B cell (primary cell): ENCODE data around the gene ARHGAP45. TPM values are rescaled to one million over a fixed set of nuclear protein-coding genes. Genes with fewer than 3 reads are reported as not detected.

Source experiments
- ATAC-seq: fragments of 200-7000 bp; cut with Tn5 transposase; one replicate; pipeline ENCODE4 v1.10.0; 2021; ENCODE audit warnings: low read depth, mild to moderate bottlenecking, moderate number of reproducible peaks, moderate library complexity
- CTCF ChIA-PET: fragments of 350-600 bp; sonication (Branson Sonifier 250); formaldehyde crosslinking; loops from one replicate; lab custom pipeline; 2021; ENCODE audit warnings: antibody characterized with exemption, inconsistent platforms; lab: Charles Lee
- POLR2A ChIA-PET: fragments of 350-600 bp; sonication (Branson Sonifier 250); formaldehyde crosslinking; loops from one replicate; lab custom pipeline; 2021; ENCODE audit warnings: antibody characterized with exemption; lab: Charles Lee
- DNase-seq: peaks from one replicate; pipeline ENCODE4 v3.0.0; 2013
- H2AFZ ChIP-seq: 2 replicates; pipeline ENCODE4 v1.6.1; 2012; ENCODE audit warnings: mild to moderate bottlenecking, low read depth, low read length; ENCODE audit not compliant: insufficient read depth, poor library complexity, severe bottlenecking
- H3K27ac ChIP-seq, 2 donors: 1 replicate in 1 of 2; 2 replicates in 1 of 2; pipeline ENCODE4 v1.5.1; 2012 to 2013; ENCODE audit warnings: low read length in 2 of 2, mild to moderate bottlenecking in 2 of 2, moderate library complexity in 1 of 2
- H3K27me3 ChIP-seq, 4 experiments: fragments of 200-600 bp in 1 of 4; sonication (generic) in 1 of 4; replicated peaks in 1 of 4; 1 replicate in 2 of 4; 2 replicates in 2 of 4; pipeline versions ENCODE4 v1.6.1 to v1.7.0; 2013 to 2016; ENCODE audit warnings: low read length in 3 of 4, mild to moderate bottlenecking in 2 of 4, mixed read lengths in 1 of 4, moderate library complexity in 1 of 4; ENCODE audit not compliant: insufficient read depth in 4 of 4, control insufficient read depth in 3 of 4; ENCODE audit errors: control extremely low read depth in 1 of 4
- H3K36me3 ChIP-seq, 2 experiments: replicated peaks in 1 of 2; 1 replicate in 1 of 2; 2 replicates in 1 of 2; pipeline versions ENCODE4 v1.6.1 to v1.7.1; 2013; ENCODE audit warnings: low read length in 1 of 2; ENCODE audit not compliant: insufficient read depth in 2 of 2, control insufficient read depth in 1 of 2; ENCODE audit errors: control extremely low read depth in 1 of 2, extremely low read depth in 1 of 2
- H3K4me1 ChIP-seq, 2 donors: fragments of 200-600 bp in 1 of 2; sonication (generic) in 1 of 2; 1 replicate in 1 of 2; 2 replicates in 1 of 2; pipeline versions ENCODE4 v1.5.1 to v1.6.1; 2013 to 2017; ENCODE audit warnings: low read length in 2 of 2; ENCODE audit not compliant: control insufficient read depth in 2 of 2, insufficient read depth in 2 of 2
- H3K4me2 ChIP-seq: replicated peaks from 2 replicates; pipeline ENCODE3; 2012; ENCODE audit warnings: mild to moderate bottlenecking, low read depth, low read length; ENCODE audit not compliant: poor library complexity, severe bottlenecking
- H3K4me3 ChIP-seq, 5 experiments: fragments of 200-600 bp in 1 of 5; sonication (generic) in 1 of 5; 1 replicate in 3 of 5; 2 replicates in 2 of 5; pipeline versions ENCODE4 v1.5.1 to v1.7.0; 2011 to 2016; ENCODE audit warnings: low read length in 4 of 5, mild to moderate bottlenecking in 4 of 5, low read depth in 2 of 5, control low read depth in 1 of 5, moderate library complexity in 1 of 5; ENCODE audit not compliant: insufficient read depth in 1 of 5; ENCODE audit errors: control extremely low read depth in 1 of 5, extremely low read depth in 1 of 5
- H3K79me2 ChIP-seq: fragments of 200-600 bp; sonication (generic); one replicate; pipeline ENCODE4 v1.6.0; 2016; ENCODE audit warnings: low read length; ENCODE audit not compliant: control insufficient read depth, insufficient read depth
- H3K9ac ChIP-seq: fragments of 200-600 bp; sonication (generic); 2 replicates; pipeline ENCODE4 v1.6.1; 2017; ENCODE audit warnings: mild to moderate bottlenecking, low read length, moderate library complexity
- H3K9me3 ChIP-seq, 3 donors: one replicate each; pipeline versions ENCODE4 v1.6.1 to v1.7.1; 2013; ENCODE audit warnings: low read length in 2 of 3; ENCODE audit not compliant: control insufficient read depth in 2 of 3, insufficient read depth in 1 of 3; ENCODE audit errors: control extremely low read depth in 1 of 3
- H4K20me1 ChIP-seq: 2 replicates; pipeline ENCODE4 v1.6.0; 2012; ENCODE audit warnings: mild to moderate bottlenecking, low read length; ENCODE audit not compliant: insufficient read depth, control insufficient read depth, poor library complexity, severe bottlenecking
- H3K27ac Mint-ChIP-seq: one replicate; pipeline ENCODE4 v1.8.0; 2021; ENCODE audit warnings: mixed read lengths
- H3K27me3 Mint-ChIP-seq: one replicate; pipeline ENCODE4 v1.8.0; 2021; ENCODE audit warnings: mixed read lengths
- H3K4me1 Mint-ChIP-seq: one replicate; pipeline ENCODE4 v1.8.0; 2021; ENCODE audit warnings: mixed read lengths
- H3K4me3 Mint-ChIP-seq: one replicate; pipeline ENCODE4 v1.8.0; 2021; ENCODE audit warnings: mixed read lengths
- H3K9me3 Mint-ChIP-seq: one replicate; pipeline ENCODE4 v1.8.0; 2022; ENCODE audit warnings: mixed read lengths; ENCODE audit not compliant: insufficient read depth
- EZH2 ChIP-seq: IDR thresholded peaks from 2 replicates; pipeline ENCODE4 v1.6.1; 2012; ENCODE audit warnings: borderline replicate concordance, low read depth, mild to moderate bottlenecking, moderate library complexity, low read length; ENCODE audit not compliant: insufficient read depth, poor library complexity, severe bottlenecking
- WGBS: methylation state at CpG from one replicate; pipeline ENCODE4 v1.1.5; 2013; ENCODE audit warnings: missing lambda C conversion rate; ENCODE audit not compliant: insufficient coverage; 5-methylcytosine and 5-hydroxymethylcytosine counted together
- intact Hi-C: fragments of 100-400 bp; cut with micrococcal nuclease; formaldehyde crosslinking; loops from one replicate; pipeline ENCODE4 v1.10.0; 2022
- polyA plus RNA-seq: library from polyadenylated mRNA; depleted of rRNA; stranded (reverse); fragments of >200 nt; gene quantifications from 2 replicates; pipeline ENCODE4 v1.2.3, GENCODE V29; 2012
- total RNA-seq, 2 donors: library from RNA; stranded (reverse); fragments of 120-200 nt in 1 of 2; gene quantifications; 1 replicate in 1 of 2; 2 replicates in 1 of 2; pipeline versions ENCODE4 v1.2.3 to v1.2.4, GENCODE V29; 2013 to 2022
- TF ChIP-seq, protein P1 (sequence below): fragments of 200-600 bp; IDR thresholded peaks from one replicate; pipeline ENCODE4 v1.8.0; 2022; ENCODE audit warnings: antibody characterized with exemption, mild to moderate bottlenecking

ARHGAP45 gene
- total and polyA plus RNA-seq, 2 donors (not counting 1 experiment from before 2014, with no cell fraction given), result 488 to 490 TPM

DNA sequence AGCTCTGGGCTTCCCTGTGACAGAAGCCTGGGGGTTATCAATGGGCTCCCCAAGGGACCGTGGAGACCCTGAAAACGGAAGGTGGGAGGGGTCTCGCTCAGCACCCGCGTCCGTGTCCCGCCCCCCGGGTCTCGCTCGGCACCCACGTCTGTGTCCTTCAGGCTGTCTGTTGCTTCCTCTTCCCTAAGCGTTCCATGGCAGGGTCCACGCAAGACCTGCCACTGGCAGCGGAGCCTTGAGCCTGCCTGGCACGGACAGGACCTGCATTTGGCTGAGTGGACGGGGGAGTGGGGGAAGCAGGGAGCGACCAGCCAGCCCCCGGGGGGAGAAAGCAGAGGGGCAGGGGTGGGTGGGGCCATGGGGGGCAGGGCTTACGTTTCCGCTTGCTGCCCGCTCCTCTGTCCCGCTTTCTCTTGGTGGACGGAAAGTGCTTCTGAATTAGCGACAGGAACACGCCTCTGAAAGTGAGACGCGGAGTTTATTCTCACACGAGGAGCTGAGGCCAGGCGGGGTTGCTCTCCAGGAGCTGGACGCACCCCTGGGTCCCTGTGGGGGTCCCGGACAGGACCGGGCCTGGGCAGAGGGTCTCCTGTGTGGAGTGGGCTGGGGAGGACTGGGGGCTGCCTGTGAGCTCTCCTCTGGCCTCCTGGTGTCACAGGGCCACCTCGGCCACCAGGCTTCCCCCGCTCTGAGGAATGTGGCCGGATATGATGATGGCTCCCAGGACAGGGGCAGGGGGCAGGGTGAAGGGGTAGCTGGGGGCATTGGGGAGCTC is 48.9 kb downstream of the ARHGAP45 start:
- Mint-ChIP-seq H3K9me3 (no peaks in the 10 kb centered on the region), H3K27me3 (no peaks in the 10 kb centered on the region), H3K4me1 (peaks cover 5% of the 10 kb centered on the region), H3K4me3 (no peak overlapping the region), H3K27ac (no peak overlapping the region)
- Histone ChIP-seq H3K27ac (no peak overlapping the region), H3K36me3 (peaks cover 0 to 47% of the 10 kb centered on the region in 2 experiments), H3K79me2 (peaks cover 19% of the 10 kb centered on the region), H3K4me3 (no peak overlapping the region), H3K4me1 (peaks cover 6 to 12% of the 10 kb centered on the region in 2 donors), H3K4me2 (no peak overlapping the region), H2AFZ (no peak overlapping the region), H3K9me3 (no peaks in the 10 kb centered on the region), H3K27me3 (no peaks in the 10 kb centered on the region), H3K9ac (no peak overlapping the region), H4K20me1 (peaks cover 32% of the 10 kb centered on the region)
- ChIA-PET CTCF (no interaction called here), POLR2A (interaction anchor here (0.6 kb wide), 1 partner anchor 153 kb away, joined by 3 read pairs; the partner anchor contains the start of gene CIRBP)
- TF ChIP-seq, protein P1, sequence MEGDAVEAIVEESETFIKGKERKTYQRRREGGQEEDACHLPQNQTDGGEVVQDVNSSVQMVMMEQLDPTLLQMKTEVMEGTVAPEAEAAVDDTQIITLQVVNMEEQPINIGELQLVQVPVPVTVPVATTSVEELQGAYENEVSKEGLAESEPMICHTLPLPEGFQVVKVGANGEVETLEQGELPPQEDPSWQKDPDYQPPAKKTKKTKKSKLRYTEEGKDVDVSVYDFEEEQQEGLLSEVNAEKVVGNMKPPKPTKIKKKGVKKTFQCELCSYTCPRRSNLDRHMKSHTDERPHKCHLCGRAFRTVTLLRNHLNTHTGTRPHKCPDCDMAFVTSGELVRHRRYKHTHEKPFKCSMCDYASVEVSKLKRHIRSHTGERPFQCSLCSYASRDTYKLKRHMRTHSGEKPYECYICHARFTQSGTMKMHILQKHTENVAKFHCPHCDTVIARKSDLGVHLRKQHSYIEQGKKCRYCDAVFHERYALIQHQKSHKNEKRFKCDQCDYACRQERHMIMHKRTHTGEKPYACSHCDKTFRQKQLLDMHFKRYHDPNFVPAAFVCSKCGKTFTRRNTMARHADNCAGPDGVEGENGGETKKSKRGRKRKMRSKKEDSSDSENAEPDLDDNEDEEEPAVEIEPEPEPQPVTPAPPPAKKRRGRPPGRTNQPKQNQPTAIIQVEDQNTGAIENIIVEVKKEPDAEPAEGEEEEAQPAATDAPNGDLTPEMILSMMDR, result no peak
- TF ChIP-seq EZH2, result no peak
- 93% methylated on average over 33 of the region's 35 CpGs for WGBS
- intact Hi-C loops, result no loop called here
- ATAC-seq (no peak), DNase-seq (no peak)
